Limb (tissue), 2 donors: ENCODE results near the gene CPE.

ENCODE experiments used
- DNase-seq, 2 donors: peaks; one replicate each; pipeline ENCODE4 v3.0.0-alpha.2; 2016; ENCODE audit errors: extremely low spot score in 2 of 2

The CPE gene

GRCh38 chr4:165364452-165365080 lies 14.2 kb upstream of the CPE start:
- no peak for DNase-seq

- no peak for DNase-seq
Measured at GRCh38 chr4:165367040-165367439, 11.8 kb upstream of the CPE start.

- no peak for DNase-seq
Measured at GRCh38 chr4:165368114-165368513, 10.7 kb upstream of the CPE start.

GRCh38 chr4:165368567-165368966 lies 10.2 kb upstream of the CPE start:
- DNase-seq: no peak

- DNase-seq: no peak
Measured at GRCh38 chr4:165369522-165369921, 9.3 kb upstream of the CPE start.

GRCh38 chr4:165370530-165370929 lies 8.3 kb upstream of the CPE start:
- no peak for DNase-seq

GRCh38 chr4:165375465-165375864 lies 3.3 kb upstream of the CPE start:
- DNase-seq: no peak

GRCh38 chr4:165378398-165378744 lies 437 bp upstream of the CPE start:
- DNase-seq: no peak

GRCh38 chr4:165379678-165380064 lies 863 bp downstream of the CPE start:
- peak in 1 of 2 donors; percentile 71 for DNase-seq

GRCh38 chr4:165380805-165381204 lies 2.0 kb downstream of the CPE start:
- DNase-seq: no peak

GRCh38 chr4:165381821-165382373 lies 3.1 kb downstream of the CPE start:
- no peak for DNase-seq

- DNase-seq: no peak
Measured at GRCh38 chr4:165382640-165383039, 3.8 kb downstream of the CPE start.

- DNase-seq: no peak
Measured at GRCh38 chr4:165383591-165384073, 4.8 kb downstream of the CPE start.

GRCh38 chr4:165384186-165384585 lies 5.4 kb downstream of the CPE start:
- no peak for DNase-seq

- DNase-seq: peak in 1 of 2 donors; percentile 72
Measured at GRCh38 chr4:165384598-165384997, 5.8 kb downstream of the CPE start.

- DNase-seq: no peak
Measured at GRCh38 chr4:165385126-165385525, 6.3 kb downstream of the CPE start.

GRCh38 chr4:165386328-165386727 lies 7.5 kb downstream of the CPE start:
- no peak for DNase-seq

- DNase-seq: peak in 1 of 2 donors; percentile 50
Measured at GRCh38 chr4:165388756-165389155, 9.9 kb downstream of the CPE start.

- no peak for DNase-seq
Measured at GRCh38 chr4:165393051-165393450, 14.2 kb downstream of the CPE start.

- DNase-seq: no peak
Measured at GRCh38 chr4:165393704-165394103, 14.9 kb downstream of the CPE start.

- DNase-seq: no peak
Measured at GRCh38 chr4:165394275-165394674, 15.5 kb downstream of the CPE start.

- peak in 1 of 2 donors; percentile 43 for DNase-seq
Measured at GRCh38 chr4:165398570-165398969, 19.8 kb downstream of the CPE start.

- DNase-seq: no peak
Measured at GRCh38 chr4:165402375-165402774, 23.6 kb downstream of the CPE start.

- DNase-seq: no peak
Measured at GRCh38 chr4:165403048-165403447, 24.2 kb downstream of the CPE start.
